Panc1 (cell line): ENCODE data around the gene RAB7B. TPM values are rescaled to one million over a fixed set of nuclear protein-coding genes. Genes with fewer than 3 reads are reported as not detected.

Experiments
- ATAC-seq: fragments of 200-7000 bp; cut with Tn5 transposase; 2 replicates; pipeline ENCODE4 v1.9.1; 2020; ENCODE audit warnings: mild to moderate bottlenecking, moderate library complexity
- BruUV-seq: library from RNA; stranded (reverse); fragments of 400-500 nt; replicated peaks from 2 replicates; lab custom pipeline; 2021; lab: Mats Ljungman, UMichigan
- CTCF ChIA-PET: fragments of 300-600 bp; sonication (Branson Sonifier 250); formaldehyde crosslinking; loops from one replicate; lab custom pipeline; 2022; ENCODE audit warnings: antibody characterized with exemption; lab: Charles Lee
- POLR2A ChIA-PET: fragments of 300-600 bp; sonication (Branson Sonifier 250); formaldehyde crosslinking; loops from one replicate; lab custom pipeline; 2022; ENCODE audit warnings: antibody characterized with exemption; lab: Charles Lee
- DNase-seq: peaks from one replicate; pipeline ENCODE4 v3.0.0-alpha.2; 2010; ENCODE audit warnings: low read depth, low spot score
- H3K27ac ChIP-seq: 2 replicates; pipeline ENCODE4 v1.5.1; 2011; ENCODE audit warnings: mild to moderate bottlenecking, low read length, inconsistent platforms
- H3K27me3 ChIP-seq: fragments of 200-500 bp; sonication (Bioruptor generic); 2 replicates; pipeline ENCODE4 v1.6.0; 2014; ENCODE audit warnings: low read length, inconsistent platforms; ENCODE audit not compliant: control insufficient read depth, insufficient read depth
- H3K36me3 ChIP-seq: fragments of 200-500 bp; sonication (Bioruptor generic); 2 replicates; pipeline ENCODE4 v1.5.1; 2014; ENCODE audit warnings: inconsistent platforms, mild to moderate bottlenecking, low read length, moderate library complexity; ENCODE audit not compliant: control insufficient read depth, insufficient read depth
- H3K4me1 ChIP-seq: 2 replicates; pipeline ENCODE4 v1.5.1; 2011; ENCODE audit warnings: inconsistent platforms, mild to moderate bottlenecking, low read length, moderate library complexity; ENCODE audit not compliant: control insufficient read depth, insufficient read depth
- H3K4me3 ChIP-seq, 2 experiments: 2 replicates each; pipeline ENCODE4 v1.5.1; 2011 to 2012; ENCODE audit warnings: low read depth in 2 of 2, low read length in 2 of 2, mild to moderate bottlenecking in 2 of 2, inconsistent platforms in 1 of 2, moderate library complexity in 1 of 2
- H3K9me3 ChIP-seq: fragments of 200-500 bp; sonication (Bioruptor generic); 2 replicates; pipeline ENCODE4 v1.5.1; 2014; ENCODE audit warnings: low read depth, mild to moderate bottlenecking, inconsistent platforms, low read length, moderate library complexity; ENCODE audit not compliant: control insufficient read depth, insufficient read depth
- POLR2AphosphoS5 ChIP-seq: IDR thresholded peaks from 2 replicates; pipeline ENCODE4 v1.6.1; 2012; ENCODE audit warnings: mild to moderate bottlenecking, low read depth, low read length, moderate library complexity
- REST ChIP-seq, 2 experiments: IDR thresholded peaks; 2 replicates each; pipeline ENCODE4 v1.6.1; 2011 to 2012; ENCODE audit warnings: low read depth in 2 of 2, control low read depth in 1 of 2, low read length in 1 of 2, mild to moderate bottlenecking in 1 of 2, moderate library complexity in 1 of 2; ENCODE audit not compliant: insufficient read depth in 1 of 2
- SIN3A ChIP-seq: IDR thresholded peaks from 2 replicates; pipeline ENCODE4 v1.6.1; 2012; ENCODE audit warnings: low read depth, mild to moderate bottlenecking, low read length, moderate library complexity, borderline replicate concordance; ENCODE audit not compliant: insufficient read depth
- TCF7L2 ChIP-seq: IDR thresholded peaks from 2 replicates; pipeline ENCODE4 v1.6.1; 2011; ENCODE audit warnings: mild to moderate bottlenecking, low read depth, low read length, inconsistent platforms
- in situ Hi-C: cut with HindIII; loops from 2 replicates; pipeline ENCODE4 v1.10.0; 2016; ENCODE audit warnings: low sequenced_read_pairs, low pct_unique_long_range_greater_than_20kb
- intact Hi-C: fragments of 100-400 bp; cut with micrococcal nuclease; formaldehyde crosslinking; loops from one replicate; pipeline ENCODE4 v1.10.0; 2022; ENCODE audit not compliant: unreplicated experiment
- total RNA-seq: library from RNA; stranded (reverse); gene quantifications from one replicate; pipeline ENCODE4 v1.2.1, GENCODE V29; 2021; ENCODE audit not compliant: unreplicated experiment
- TF ChIP-seq, protein P1 (sequence below): fragments of 450-650 bp; IDR thresholded peaks from 2 replicates; pipeline ENCODE4 v1.5.1; 2017; ENCODE audit warnings: mild to moderate bottlenecking

Gene RAB7B
- total RNA-seq, 1 experiment from 2014 or later: 0.05 TPM

GRCh38 chr1:205936846-205937586 is 66.2 kb downstream of the RAB7B start:
- intact Hi-C loops: no loop called here
- ChIA-PET CTCF (no interaction called here), POLR2A (no interaction called here)

DNA sequence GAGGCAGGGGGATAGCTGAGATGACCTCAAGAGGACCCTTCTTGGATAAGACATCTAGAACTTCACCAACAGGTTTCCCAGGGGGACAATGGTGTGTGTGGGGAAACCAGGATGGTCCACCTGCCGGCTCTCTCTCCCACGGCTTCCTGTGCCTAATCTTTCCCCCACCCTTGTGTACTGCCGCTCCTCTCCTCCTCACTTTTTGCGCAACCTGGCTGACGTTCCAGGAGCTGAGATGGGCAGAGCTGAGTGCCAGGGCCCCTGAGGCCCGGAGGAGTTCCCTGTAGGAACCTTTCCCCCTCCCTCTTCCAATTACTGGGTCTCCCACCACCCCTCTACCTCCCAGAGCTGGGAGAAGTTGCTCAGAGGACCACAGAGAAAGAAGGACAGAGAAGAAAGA is 66.9 kb downstream of the RAB7B start:
- ChIA-PET CTCF (no interaction called here), POLR2A (no interaction called here)
- no peak overlapping the region for H3K4me3 ChIP-seq
- intact Hi-C loops (no loop called here), in situ Hi-C loops (no loop called here)
- no peaks in the 10 kb centered on the region for H3K4me1 ChIP-seq
- BruUV-seq: no TSS peak
- H3K9me3 ChIP-seq: no peaks in the 10 kb centered on the region
- peaks cover 3% of the 10 kb centered on the region for H3K27me3 ChIP-seq
- no peak overlapping the region for H3K27ac ChIP-seq
- no peak for DNase-seq
- no peaks in the 10 kb centered on the region for H3K36me3 ChIP-seq
- TF ChIP-seq POLR2AphosphoS5 (no peak), SIN3A (no peak), REST (IDR thresholded peaks at IDR 0.05; ENCODE audit: insufficient read depth in 1 of 2, low read depth in 2 of 2, low read length in 1 of 2) (no peak), TCF7L2 (no peak)
- TF ChIP-seq, protein P1, sequence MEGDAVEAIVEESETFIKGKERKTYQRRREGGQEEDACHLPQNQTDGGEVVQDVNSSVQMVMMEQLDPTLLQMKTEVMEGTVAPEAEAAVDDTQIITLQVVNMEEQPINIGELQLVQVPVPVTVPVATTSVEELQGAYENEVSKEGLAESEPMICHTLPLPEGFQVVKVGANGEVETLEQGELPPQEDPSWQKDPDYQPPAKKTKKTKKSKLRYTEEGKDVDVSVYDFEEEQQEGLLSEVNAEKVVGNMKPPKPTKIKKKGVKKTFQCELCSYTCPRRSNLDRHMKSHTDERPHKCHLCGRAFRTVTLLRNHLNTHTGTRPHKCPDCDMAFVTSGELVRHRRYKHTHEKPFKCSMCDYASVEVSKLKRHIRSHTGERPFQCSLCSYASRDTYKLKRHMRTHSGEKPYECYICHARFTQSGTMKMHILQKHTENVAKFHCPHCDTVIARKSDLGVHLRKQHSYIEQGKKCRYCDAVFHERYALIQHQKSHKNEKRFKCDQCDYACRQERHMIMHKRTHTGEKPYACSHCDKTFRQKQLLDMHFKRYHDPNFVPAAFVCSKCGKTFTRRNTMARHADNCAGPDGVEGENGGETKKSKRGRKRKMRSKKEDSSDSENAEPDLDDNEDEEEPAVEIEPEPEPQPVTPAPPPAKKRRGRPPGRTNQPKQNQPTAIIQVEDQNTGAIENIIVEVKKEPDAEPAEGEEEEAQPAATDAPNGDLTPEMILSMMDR: no peak
- ATAC-seq: no peak

More at GRCh38 chr1:205936846-205937586, 66.2 kb downstream of the RAB7B start:
- no peak for DNase-seq
- BruUV-seq: no TSS peak
- in situ Hi-C loops: no loop called here
- Histone ChIP-seq H3K36me3 (no peaks in the 10 kb centered on the region), H3K27ac (no peak overlapping the region), H3K27me3 (peaks cover 3% of the 10 kb centered on the region), H3K4me3 (no peak overlapping the region), H3K4me1 (no peaks in the 10 kb centered on the region), H3K9me3 (no peaks in the 10 kb centered on the region)
- ATAC-seq: no peak
- no peak for TF ChIP-seq POLR2AphosphoS5
- no peak for TF ChIP-seq SIN3A
- TF ChIP-seq, protein P1: no peak
- TF ChIP-seq REST (IDR thresholded peaks at IDR 0.05; ENCODE audit: insufficient read depth in 1 of 2, low read depth in 2 of 2, low read length in 1 of 2): no peak
- no peak for TF ChIP-seq TCF7L2
